ENCODE results near the gene PLEKHJ1. TPM values are rescaled to one million over a fixed set of nuclear protein-coding genes. Genes with fewer than 3 reads are reported as not detected.

Gene PLEKHJ1
- polyA plus RNA-seq, 1 donor from 2014 or later = 219 TPM

GRCh38 chr19:2187159-2187558 lies 49.0 kb downstream of the PLEKHJ1 start:
- Histone ChIP-seq H2AFZ (ENCODE audit: low read depth, low read length) (no peak overlapping the region), H3K4me2 (ENCODE audit: low read length) (no peak overlapping the region), H3K4me3 (ENCODE audit: low read length) (no peak overlapping the region), H3K36me3 (ENCODE audit: insufficient read depth, low read length) (no peaks in the 10 kb centered on the region), H3K27ac (ENCODE audit: low read length) (no peak overlapping the region), H4K20me1 (ENCODE audit: insufficient read depth) (no peaks in the 10 kb centered on the region), H3F3A (ENCODE audit: insufficient read depth, low read length, poor library complexity, severe bottlenecking) (no peaks in the 10 kb centered on the region), H3K27me3 (ENCODE audit: insufficient read depth, low read depth, low read length) (no peaks in the 10 kb centered on the region), H3K79me2 (replicated peaks; ENCODE audit: insufficient read depth, low read length) (peaks cover 4% of the 10 kb centered on the region), H3K9ac (ENCODE audit: low read length) (no peak overlapping the region), H3K9me2 (ENCODE audit: insufficient read depth, low read length) (no peaks in the 10 kb centered on the region), H3K9me3 (ENCODE audit: low read length) (no peaks in the 10 kb centered on the region)
- no peak for TF ChIP-seq TAF1 (IDR thresholded peaks at IDR 0.05; ENCODE audit: low read depth)
- no peak for TF ChIP-seq REST (IDR thresholded peaks at IDR 0.05; ENCODE audit: borderline replicate concordance)
- TF ChIP-seq EP300 (conservative IDR thresholded peaks at IDR 0.05; ENCODE audit: poor library complexity, severe bottlenecking) = no peak
- no peak for TF ChIP-seq EZH2 (IDR thresholded peaks at IDR 0.05; ENCODE audit: borderline replicate concordance, insufficient read depth, low read length, poor library complexity, severe bottlenecking)
- TF ChIP-seq POLR2AphosphoS5 (IDR thresholded peaks at IDR 0.05) = no peak

- Histone ChIP-seq H3K9me2 (ENCODE audit: insufficient read depth, low read length) (no peaks in the 10 kb centered on the region), H3K9me3 (ENCODE audit: low read length) (no peaks in the 10 kb centered on the region), H3K79me2 (replicated peaks; ENCODE audit: insufficient read depth, low read length) (peaks cover 4% of the 10 kb centered on the region), H3K36me3 (ENCODE audit: insufficient read depth, low read length) (no peaks in the 10 kb centered on the region), H3K27me3 (ENCODE audit: insufficient read depth, low read depth, low read length) (no peaks in the 10 kb centered on the region), H3K9ac (ENCODE audit: low read length) (no peak overlapping the region), H3K4me2 (ENCODE audit: low read length) (no peak overlapping the region), H3F3A (ENCODE audit: insufficient read depth, low read length, poor library complexity, severe bottlenecking) (no peaks in the 10 kb centered on the region), H3K4me3 (ENCODE audit: low read length) (no peak overlapping the region), H3K27ac (ENCODE audit: low read length) (no peak overlapping the region), H2AFZ (ENCODE audit: low read depth, low read length) (no peak overlapping the region), H4K20me1 (ENCODE audit: insufficient read depth) (no peaks in the 10 kb centered on the region)
- no peak for TF ChIP-seq CTCF (IDR thresholded peaks at IDR 0.05; ENCODE audit: poor library complexity, severe bottlenecking)
- TF ChIP-seq RAD21 (conservative IDR thresholded peaks at IDR 0.05) = no peak
- TF ChIP-seq MXI1 (conservative IDR thresholded peaks at IDR 0.05; ENCODE audit: poor library complexity, severe bottlenecking) = no peak
- no peak for TF ChIP-seq EP300 (conservative IDR thresholded peaks at IDR 0.05; ENCODE audit: poor library complexity, severe bottlenecking)
- no peak for TF ChIP-seq EZH2 (IDR thresholded peaks at IDR 0.05; ENCODE audit: borderline replicate concordance, insufficient read depth, low read length, poor library complexity, severe bottlenecking)
- no peak for TF ChIP-seq TAF1 (IDR thresholded peaks at IDR 0.05; ENCODE audit: low read depth)
These were observed 49.9 kb downstream of the PLEKHJ1 start for GRCh38 chr19:2186071-2186846.

Measured in neural cell (in vitro differentiated cells).